ENCODE results near the gene RARG. TPM values are rescaled to one million over a fixed set of nuclear protein-coding genes. Genes with fewer than 3 reads are reported as not detected.

Gene RARG
- total RNA-seq, 1 donor from 2014 or later, result 56.8 TPM

DNA sequence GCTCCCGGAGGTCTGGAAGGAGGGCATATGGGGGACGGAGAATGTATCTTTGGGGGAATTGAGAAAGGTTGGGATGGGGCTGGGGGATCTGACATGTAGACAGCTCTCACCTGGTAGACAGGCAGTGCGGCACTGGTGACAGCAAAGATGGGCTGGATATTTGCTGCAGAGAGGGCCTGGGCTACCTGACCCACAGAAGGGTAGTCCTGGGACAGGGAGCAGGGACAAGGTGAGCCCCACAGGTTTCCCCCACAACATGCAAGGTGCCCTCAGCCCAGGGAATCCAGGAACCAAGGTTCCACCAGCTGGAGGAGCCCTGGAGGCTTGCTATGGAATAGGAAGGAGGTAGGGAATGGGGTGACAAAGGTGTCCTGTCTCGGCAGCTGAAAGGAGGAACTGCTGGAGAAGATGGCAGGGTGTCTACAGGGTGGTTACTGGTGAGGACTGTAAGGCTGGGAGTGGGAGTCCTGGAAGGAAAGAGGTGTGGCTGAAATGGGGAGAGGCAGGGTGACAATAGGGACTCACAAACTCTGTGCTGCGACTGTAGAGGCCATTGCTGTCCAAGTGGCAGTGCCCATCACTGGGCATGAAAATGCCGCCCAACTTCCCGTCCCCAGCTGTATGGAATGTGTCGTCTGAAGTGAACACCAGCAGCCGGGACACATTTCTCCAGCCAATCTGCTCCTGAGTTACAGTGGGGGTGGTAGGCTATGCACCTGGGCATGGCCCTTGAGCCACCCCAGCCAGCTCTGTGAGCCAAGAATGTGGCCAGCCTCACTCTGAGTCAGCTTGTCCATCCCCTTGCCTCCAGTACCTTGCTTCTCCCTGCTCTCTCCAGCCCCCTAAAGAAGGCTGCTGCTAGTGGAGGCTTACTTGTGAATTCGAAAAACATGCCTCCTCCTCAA is 36.2 kb downstream of the RARG start:
- intact Hi-C loops (cut with micrococcal nuclease), result no loop called here

DNA sequence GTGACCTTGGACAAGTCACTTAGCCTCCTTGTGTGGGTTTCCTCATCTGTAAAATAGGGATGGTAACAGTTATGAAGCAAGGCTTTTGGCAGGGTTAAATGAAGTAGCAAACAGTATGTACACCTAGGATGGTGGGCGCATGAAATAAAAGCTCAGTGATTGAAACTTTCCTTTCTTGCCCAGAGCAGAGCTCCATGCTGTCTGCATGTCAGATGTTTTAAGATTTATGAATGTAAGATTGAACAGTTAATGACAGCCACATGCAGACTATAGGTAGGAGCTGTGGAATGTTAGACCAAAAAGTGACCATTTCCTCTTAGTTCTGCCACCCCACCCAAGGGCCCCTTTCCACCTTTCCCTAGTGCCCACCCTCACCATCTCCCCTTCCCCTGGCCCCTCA is 37.0 kb downstream of the RARG start:
- intact Hi-C loops (cut with micrococcal nuclease), result no loop called here

DNA sequence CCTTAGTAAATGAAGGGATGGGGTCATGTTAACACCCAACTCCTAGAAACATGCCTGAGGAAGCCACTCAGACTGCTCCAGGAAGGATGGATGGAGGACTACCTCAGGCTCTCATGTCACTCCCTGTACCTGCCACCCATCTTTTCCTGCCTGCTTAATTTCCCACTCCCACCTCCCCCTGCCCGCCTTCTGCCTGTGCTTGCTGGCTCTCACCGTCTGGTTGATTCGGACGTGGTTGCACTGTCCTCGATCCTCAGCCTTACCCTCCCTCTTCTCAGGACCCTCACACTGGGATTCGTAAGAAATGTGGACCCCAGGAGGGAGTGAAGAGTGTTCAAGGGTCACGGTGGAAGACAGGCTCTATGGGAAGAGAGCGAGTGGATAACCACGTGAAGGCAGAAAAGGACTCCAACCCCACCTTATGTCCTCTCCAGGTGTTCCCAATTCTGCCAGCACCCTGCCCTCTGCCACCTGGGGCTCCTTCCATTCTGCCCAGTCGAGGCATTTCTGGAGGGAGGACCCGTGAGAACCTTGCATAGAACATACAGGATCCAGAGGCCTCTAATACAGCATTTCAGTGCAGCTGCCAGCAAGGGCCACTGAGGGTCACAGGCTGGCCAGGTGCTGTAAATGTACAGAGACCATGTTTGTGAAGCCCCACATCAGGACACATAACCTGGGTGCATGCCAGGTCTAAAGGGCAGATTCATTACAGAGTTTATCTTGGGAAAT is 37.9 kb downstream of the RARG start:
- intact Hi-C loops (cut with micrococcal nuclease), result no loop called here

DNA sequence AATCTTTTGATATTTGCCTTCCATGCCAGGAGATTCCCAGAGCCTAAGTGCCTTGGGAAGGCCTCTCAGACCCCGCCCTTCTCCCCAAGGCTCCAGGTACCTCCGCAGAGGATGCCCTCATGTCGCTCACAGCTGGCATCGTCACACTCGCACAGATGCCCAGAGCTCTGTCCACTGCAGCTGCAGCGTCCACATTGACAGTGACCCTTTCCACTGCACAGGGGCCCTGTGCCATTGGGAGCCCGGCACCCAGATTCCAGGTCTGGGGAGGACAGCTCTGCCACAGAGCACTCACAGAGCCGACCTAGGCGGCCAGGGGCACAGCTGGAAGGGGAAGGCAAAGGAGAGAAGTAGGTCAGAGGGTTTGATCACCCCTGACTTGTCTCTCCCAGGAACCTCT is 39.0 kb downstream of the RARG start:
- intact Hi-C loops (cut with micrococcal nuclease), result no loop called here

DNA sequence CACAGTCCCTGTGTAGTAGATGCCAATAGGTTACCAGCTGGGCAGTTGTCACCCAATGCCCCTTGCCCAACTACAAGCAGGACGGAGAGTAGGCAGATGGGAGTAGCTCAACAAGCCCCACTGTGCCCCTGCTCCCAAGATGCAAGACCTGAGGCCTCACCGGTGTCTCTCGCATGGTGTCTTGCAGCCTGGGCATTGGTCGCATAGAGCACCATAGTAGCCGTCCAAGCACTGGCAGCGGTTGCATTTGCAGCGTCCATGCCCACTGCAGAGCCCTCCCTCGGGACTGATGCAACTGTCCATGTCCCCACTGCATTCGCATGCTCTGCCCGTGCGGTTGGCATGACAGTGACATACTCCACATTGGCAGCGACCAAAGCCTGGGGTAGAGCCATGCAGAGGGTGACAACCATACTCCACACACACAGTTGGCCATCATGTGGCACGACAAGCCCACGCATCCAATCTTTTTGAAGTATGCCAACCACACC is 39.4 kb downstream of the RARG start:
- intact Hi-C loops (cut with micrococcal nuclease), result no loop called here

DNA sequence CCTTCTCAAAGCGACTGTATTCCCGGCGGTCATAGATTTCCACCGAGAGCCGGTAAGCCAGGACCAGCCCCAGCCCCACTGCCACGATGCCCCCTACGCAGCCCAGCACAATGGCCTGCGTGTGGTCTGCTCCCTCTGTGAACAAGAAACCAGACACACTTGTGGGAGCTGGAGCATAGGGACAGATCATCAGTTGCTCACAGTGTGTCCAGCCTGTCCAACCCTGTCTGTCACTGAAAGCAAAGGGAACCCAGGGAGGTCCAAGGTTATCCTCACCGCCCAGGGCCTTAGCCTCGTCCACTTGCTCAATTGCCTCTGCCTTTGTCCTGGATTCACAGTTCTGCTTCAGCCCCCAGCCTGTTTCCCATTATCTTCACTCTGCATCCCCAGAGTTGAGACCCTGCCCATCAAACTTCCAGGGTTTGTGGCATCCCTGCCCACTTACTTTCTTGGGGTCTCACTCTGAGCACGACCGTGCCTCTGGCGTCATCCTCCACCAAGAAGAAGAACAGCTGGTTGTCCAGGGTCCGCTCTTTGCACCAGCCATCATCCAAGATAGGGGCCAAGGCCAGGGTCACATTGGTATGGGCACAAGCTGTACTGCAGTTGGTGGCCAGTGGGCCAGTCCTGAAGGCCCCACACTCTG is 40.0 kb downstream of the RARG start:
- intact Hi-C loops (cut with micrococcal nuclease), result no loop called here

DNA sequence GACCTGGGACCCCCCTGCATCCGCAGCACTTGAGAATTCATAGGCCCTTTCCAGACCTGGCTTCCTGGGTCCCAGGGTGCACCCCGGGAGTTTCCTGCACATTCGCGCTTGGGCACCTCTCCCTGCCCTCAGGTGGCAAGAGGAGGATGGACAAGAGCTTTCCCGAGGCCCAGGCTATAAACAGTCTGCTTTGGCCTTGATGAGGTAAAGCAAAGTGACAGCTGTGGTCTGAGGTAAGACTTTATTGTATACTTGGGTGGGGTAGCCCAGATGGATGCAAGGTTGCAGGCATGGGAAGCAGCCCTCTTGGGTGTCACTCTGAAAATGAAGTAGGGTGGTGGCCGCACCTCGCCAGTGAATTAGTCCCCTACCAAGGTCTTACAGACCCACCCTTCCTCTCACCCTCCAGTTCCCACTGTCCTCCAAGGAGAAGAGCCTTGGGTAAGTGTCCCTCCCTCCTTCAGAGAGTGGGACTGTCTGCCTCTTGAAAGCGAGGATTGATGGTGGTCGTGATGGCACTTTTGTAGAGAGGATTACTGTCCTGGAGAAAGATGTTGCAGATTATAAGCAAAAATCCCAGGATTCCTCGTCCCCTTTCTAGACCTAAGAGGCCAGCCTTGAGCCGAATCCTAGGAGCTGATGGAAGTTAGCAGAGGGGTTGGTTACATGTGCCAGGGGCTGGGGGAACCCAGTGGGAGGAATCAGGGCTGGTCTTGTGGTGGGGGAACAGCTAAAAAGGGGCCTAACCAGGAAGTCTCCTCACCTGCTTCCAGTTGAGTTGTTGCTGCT is 40.7 kb downstream of the RARG start:
- intact Hi-C loops (cut with micrococcal nuclease), result no loop called here

DNA sequence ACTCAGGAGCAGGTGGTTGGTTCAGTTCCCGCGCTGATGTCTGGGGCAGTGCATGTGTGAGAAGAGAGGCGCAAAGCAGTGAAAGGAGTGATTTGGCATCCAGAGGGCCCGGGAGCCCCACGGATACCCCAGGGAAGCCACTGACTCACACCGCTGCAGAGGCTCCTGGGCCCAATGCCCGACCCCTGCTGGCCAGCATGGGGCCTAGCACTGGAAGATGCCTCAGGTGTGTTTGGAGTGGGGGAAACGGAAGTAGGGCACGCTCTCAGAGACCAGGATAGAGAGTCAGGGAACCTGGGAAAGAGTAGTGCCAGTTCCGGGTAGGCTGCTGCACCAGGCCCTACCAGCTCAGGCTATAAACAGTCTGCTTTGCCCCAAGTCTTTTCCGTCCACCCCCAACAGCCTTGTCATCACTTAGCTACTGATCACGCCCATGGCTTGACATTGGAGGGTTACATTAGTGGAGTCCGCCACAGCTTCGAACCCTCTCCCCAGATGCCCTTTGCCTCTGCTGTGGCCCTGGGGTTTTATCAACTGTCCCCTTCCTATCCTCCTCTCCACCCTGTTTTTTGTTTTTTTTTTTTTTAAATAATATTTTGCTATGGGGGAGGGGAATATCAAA is 41.8 kb downstream of the RARG start:
- intact Hi-C loops (cut with micrococcal nuclease), result loop anchor here (1.0 kb wide), 2 partner anchors 10 to 31 kb away; partner anchors contain the start of genes CSAD and ZNF740

DNA sequence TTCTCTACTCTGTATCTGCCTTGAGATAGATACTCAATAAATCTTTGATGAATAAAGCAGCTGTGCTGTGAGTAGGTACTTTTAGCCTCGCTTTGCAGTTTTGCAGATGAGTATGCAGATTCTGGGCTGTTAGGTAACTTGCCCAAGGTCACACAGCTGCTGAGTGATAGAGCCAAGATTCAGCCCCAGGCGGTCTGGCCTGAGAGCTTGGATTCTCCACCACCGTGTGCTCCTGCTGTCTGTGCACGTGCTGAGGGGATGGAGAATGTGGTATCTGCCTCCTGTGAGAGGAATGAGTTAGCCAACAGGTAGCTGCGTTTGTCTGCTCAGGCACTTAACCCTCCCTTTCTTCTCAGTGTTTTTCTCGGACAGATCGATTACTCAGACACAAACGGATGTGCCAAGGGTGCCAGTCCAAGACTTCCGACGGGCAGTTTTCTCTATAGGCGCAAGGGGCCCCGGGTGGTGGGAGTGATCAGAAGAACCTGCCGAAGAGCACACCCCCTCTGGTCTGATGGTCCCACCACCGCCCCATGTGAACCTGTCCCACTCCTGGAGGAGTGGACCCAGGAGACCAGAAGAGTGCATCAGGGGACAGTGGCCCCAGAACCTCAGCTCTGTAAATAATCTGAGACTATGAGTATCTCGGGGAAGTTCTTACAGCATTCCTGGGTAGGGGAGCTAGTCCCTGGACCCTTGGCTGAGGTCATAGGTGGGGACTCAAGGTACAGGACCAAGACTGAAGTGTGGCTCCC is 44.7 kb downstream of the RARG start:
- intact Hi-C loops (cut with micrococcal nuclease), result no loop called here

DNA sequence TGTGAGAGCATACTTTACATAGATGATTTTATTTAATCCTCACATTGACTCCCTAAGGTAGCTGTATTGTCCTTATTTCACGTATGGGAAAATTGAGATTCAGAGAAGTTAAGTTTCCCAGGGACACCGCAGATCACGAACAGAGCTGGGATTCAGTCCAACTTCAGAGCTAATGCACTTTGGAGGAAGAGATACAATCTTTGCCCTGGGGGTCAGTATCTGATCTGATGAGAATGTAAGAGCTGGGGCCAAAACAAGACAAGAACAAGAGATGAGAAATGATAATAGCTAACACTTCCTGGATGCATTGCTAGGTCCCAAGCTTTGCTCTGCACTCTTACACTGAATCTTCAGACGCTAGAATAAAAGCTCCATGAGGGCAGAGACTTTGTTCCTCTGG is 45.3 kb downstream of the RARG start:
- intact Hi-C loops (cut with micrococcal nuclease), result no loop called here

DNA sequence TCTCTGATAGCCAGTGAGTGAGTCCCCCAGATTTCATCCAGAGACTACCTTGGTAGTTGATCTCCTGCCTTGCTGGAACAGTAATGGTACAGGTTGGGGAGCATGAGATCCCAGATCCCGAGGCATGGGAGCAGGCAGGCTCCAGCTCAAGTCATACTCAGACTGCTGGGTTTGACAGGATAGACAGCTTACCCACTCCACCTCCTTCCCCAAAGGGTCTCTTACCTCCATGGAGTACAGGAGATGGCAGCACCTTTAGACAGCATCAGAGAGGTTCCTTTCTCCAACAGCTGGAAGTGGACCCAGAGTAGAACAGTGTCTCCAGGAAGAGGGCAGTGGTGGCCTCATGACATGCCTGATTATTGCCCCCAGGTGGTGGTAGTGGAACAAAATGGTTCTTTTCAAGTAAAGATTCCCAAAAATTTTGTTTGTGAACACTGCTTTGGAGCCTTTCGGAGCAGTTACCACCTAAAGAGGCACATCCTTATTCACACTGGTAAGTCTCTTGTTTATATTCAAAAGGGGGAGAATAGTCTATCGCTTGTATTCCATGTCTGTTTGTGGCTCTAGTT is 46.3 kb downstream of the RARG start:
- intact Hi-C loops (cut with micrococcal nuclease), result no loop called here

DNA sequence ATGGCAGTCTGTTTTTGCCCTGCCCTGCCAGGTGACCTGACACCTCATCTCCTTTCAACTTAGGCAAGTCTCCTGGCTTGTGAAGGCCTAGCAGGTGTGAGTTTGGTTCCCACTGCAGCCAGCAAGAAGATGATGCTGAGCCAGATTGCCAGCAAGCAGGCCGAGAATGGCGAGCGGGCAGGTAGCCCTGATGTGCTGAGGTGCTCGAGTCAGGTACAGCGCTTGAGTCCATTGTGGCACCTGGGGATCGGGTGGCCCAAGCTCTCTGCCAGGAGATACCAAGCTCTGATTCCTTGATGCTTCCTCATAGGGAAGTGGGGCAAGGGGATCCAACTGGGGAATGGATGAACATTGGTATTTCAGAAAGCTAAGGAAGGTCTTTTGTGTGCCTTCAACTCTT is 47.2 kb downstream of the RARG start:
- intact Hi-C loops (cut with micrococcal nuclease), result no loop called here

DNA sequence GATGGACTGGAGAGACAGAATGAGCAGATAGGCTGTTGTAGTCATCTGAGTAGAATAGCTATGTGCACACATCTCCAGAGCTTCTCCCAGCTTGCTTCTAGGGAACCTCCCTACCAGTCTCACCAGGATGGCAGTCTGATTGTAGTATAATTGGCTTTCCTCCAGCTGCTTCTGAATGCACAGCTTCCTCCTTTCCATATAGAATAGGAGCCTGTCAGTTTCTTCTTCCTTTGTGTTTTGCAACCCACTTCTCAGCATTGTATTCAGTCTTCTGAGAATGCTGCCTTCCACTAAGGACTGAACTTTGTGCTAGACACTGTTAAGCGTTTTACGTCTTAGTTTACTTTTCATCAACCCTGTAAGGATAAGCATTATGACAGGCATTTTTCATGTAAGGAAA is 49.1 kb downstream of the RARG start:
- intact Hi-C loops (cut with micrococcal nuclease), result no loop called here

DNA sequence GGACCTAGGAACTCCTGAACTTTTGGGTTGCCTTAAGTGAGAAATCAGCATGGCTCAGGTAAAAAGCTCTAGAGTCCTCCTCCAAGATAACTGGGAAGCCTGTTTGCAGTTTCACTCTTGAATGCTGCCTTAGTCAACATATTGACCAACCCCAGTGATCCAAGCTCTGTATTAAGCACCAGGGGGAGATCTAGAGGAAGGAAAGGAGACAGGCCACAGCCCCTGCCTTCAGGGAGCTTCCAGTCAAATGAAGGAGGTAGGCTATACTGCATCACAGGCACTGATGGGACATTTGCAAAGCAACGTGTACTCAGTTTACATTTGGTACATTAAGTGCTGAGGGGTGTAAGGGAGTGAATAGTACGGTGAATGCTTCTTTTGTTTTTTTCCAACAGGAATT is 50.1 kb downstream of the RARG start:
- intact Hi-C loops (cut with micrococcal nuclease), result no loop called here

DNA sequence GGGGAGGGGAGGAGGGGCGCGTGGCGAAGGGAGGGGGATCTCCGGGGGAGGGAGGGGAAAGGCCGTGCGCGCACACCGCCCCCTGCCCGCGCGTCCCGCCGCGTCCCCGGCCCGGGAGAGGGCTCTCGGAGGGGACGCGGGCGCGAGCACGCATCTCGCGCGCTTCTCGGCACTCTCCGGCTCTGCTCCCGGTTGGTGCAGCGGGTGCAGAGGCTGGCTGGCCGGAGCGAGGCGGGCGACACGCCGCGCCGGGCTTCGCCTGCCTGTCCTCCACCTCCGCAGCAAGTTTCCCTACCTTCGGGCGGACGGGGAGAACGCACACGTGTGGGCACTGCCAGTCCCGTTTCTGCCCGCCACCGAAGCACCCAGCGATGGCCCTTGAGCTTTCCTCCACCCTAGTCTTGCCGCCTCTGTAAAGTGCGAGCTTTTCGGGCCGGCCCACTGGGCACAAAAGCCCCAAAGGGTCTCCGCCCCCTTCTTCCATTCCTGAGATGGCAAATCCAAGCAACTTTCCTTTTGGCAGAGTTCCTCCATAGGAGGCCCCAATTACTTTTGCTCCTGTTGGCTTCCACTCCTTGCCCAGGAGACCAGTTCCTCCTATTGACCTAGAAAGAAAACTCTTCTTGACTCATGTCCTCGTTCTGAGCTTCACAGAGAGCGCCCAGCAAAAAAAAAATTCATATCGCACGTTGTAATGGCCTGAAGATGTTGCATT is 50.9 kb downstream of the RARG start:
- intact Hi-C loops (cut with micrococcal nuclease), result loop anchor here (1.0 kb wide), 17 partner anchors 9 to 546 kb away; partner anchors contain the start of genes AAAS, ATP5MC2, CALCOCO1 and EIF4B

DNA sequence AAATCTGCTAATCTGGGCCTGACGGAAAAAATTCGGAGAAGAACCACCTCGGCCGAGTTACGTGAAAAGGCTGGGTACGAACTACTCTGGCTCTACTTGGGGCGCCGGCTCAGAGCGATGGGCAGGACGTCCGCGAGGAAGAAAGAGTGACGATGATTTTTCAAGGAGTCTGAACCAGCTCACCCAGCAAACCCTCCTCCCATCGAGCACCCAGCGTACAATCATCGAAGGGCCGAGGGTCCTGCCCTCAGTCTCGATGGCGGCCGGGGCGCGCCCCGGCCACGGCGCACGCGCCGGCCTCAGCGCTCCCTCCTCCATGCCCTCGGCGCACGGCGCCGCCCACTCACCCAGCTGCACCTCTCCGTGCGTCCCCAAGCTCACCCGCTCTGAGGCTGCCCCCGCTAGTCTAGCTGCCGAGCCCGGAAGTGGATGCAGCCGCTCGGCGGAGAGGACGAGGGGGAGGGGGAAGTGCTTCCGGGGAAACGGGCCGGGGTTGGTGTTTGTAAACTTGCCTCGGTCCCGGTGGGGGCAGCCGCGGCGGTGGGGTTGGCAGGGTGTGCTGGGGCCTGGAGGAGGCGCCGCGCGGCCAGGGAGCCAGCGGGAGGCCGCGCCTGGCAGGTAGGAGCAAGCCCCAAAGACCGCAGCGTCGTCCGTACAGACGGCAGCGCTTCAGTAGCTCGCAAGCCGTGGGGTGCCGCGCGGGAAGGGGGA is 51.6 kb downstream of the RARG start, which contains the start of the genes CSAD and ZNF740:
TSS of gene CSAD (minus strand) at position 706 of the 711 bp plus-strand sequence. CDS start 7,455 bp downstream, outside the sequence.
TSS of gene ZNF740 (plus strand) at position 503 of the 711 bp plus-strand sequence. CDS start 1,262 bp downstream, outside the sequence.
- intact Hi-C loops (cut with micrococcal nuclease), result loop anchor here (1.0 kb wide), 17 partner anchors 10 to 547 kb away; partner anchors contain the start of genes AAAS, ATP5MC2, CALCOCO1 and EIF4B

DNA sequence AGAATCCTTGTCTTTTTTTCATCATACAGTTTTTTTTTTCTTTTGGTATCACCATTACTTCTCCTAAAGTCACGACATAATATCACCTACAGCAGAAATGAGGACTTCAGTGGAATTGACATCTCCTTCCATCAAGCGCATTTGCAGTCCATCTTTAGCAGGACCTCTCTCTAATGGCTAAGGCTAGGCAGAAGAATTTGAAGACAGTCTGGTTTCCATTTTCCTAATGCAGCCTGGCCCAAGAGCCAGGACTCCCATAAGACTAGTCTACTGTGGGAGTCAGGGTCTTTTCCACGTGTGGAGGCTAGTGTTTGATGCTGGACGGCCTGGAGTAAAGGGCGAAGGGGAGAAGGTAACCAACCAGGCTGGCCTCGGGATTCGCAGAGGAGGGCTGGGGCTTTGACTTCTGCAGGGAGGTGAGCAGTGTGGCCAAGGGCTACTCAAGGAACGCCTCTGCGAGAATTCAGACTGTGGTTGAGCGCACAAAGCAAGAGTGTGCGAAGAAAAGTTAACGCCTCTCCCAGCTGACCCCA is 52.3 kb downstream of the RARG start:
- intact Hi-C loops (cut with micrococcal nuclease), result loop anchor here (1.0 kb wide), 17 partner anchors 11 to 548 kb away; partner anchors contain the start of genes AAAS, ATP5MC2, CALCOCO1 and EIF4B
